HG03571 (cell line): ENCODE data around the gene TSPEAR.
"Not testable (repeated sequence)": the region's sequence is repeated elsewhere in the genome, so short reads cannot be mapped to it uniquely, and the experiment has no call there.

ENCODE experiments used
- ATAC-seq: cut with Tn5 transposase; IDR thresholded peaks from one replicate; pipeline ENCODE4 v1.9.1; 2021; ENCODE audit not compliant: unreplicated experiment

TSPEAR gene

DNA sequence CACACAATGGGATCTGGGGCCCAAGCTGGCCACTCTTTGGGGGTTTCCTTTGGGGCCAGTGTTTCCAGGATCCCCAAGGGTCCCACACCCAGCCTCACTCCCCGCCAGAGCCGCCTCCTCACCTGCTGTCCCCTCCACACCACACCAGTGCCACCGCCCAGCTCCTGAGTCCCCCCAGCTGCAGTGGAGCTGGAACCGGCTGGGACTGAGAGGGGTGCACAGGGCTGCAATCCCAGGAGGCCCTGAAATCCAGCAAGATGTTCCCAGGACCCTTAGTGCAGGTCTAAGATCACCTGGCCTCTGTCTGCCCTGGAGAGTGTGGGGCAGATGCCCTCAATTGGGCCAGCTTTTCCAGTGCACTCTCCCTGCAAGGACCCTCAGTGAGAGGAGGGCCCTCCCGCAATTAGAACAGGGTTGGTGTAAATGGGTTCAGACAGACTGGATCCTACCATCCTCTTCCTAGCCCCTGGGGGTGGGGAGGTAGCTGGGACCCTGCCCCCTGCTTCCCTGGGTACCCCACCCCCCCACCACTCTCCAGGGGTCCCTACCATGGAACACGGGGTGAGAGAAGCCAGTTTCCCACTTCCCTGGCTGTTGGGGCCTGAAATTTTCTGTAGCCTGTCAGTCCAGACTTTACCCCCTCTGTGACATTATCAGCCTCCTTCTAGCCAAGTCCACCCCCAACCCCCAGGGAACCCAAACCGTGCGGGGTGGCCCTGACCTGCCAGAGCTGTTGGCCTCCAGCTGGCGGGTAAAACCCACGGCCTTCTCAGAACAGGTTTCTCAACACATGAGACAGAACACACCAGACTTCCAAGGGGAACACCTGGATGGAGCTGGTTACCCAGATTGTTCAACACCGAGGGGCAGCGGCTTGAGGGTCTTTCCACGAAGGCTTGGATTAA lies 7.4 kb downstream of the TSPEAR start:
- ATAC-seq: no peak

DNA sequence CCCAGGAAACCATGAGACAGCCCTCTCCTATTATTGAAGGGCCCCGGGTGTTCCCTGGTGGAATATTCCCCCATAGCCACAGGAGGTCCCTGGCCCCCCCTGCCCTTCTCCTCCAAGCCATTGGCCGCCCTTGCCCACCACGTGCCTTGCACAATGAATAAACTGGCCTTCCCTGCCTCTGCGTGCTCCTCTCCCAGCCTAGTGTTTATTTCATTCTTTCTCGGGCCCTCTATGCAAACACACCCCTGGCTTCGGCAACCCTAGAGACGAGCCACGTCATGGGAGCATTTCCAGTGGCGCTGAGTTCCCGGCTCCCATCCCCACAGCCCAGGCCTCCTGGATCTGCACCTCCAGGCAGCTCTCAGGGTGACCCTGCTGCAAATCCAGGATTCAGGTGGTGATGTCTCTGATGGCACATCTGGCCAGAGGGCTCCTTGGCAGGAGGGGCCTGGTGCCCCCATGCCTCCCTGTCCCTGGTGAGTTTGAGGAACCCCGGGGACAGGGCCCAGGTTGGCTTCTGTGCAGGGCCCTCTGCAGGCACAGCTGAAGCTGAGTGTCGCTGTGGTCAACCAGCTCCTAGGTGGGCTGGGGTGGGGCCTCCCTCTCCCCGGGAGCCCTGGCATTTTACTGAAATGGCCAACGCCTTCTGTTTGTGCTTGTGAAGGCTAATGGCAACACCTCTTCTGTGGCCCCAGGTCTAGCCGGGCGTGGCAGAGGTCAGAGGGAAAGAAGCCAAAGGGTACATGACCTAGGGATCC lies 8.2 kb downstream of the TSPEAR start:
- no peak for ATAC-seq

DNA sequence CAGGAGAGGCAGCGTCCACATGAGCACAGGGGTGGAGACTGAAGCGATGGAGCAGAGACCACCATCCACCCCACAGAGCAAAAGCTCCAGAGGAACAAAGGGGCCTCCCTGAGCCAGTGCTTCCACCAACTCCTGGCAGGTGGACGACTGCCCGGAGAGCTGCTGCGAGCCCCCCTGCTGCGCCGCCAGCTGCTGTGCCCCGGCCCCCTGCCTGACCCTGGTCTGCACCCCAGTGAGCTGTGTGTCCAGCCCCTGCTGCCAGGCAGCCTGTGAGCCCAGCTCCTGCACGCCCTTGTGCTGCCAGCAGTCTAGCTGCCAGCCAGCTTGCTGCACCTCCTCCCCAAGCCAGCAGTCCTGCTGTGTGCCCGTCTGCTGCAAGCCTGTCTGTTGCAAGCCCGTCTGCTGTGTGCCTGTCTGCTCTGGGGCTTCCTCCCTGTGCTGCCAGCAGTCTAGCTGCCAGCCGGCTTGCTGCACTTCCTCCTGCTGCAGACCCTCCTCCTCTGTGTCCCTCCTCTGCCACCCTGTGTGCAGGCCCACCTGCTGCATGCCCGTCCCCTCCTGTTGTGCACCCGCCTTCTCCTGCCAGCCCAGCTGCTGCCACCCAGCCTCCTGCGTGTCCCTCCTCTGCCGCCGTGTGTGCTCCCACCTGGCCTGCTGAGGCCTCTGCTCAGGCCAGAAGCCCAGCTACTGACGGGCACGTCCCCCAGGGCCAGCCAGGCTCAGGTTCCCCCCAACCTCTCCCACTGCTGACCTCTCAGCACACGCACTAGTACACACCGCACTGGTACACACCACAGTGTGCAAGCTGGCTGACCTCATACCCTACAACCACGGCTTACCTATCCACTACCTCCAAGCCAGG lies 9.0 kb downstream of the TSPEAR start:
- ATAC-seq: no peak

- no peak for ATAC-seq
Measured at GRCh38 chr21:44701541-44701940, 9.8 kb downstream of the TSPEAR start.

DNA sequence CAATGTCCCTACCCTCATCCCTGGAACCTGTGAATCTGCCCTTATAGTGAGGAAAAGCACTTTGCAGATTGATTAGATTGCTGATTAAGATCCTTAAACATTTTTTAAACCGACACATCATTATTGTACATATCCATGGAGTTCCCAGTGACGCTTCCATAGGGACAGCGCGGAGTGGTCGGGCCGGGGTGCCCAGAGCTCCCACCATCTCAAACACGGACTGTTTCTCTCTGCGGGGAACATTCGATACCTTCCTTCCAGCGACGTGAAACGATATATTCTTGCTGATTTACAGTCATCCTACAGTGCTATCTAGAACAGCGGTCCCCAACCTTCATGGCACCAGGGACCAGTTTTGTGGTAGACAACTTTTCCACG lies 10.4 kb downstream of the TSPEAR start:
- no peak for ATAC-seq

DNA sequence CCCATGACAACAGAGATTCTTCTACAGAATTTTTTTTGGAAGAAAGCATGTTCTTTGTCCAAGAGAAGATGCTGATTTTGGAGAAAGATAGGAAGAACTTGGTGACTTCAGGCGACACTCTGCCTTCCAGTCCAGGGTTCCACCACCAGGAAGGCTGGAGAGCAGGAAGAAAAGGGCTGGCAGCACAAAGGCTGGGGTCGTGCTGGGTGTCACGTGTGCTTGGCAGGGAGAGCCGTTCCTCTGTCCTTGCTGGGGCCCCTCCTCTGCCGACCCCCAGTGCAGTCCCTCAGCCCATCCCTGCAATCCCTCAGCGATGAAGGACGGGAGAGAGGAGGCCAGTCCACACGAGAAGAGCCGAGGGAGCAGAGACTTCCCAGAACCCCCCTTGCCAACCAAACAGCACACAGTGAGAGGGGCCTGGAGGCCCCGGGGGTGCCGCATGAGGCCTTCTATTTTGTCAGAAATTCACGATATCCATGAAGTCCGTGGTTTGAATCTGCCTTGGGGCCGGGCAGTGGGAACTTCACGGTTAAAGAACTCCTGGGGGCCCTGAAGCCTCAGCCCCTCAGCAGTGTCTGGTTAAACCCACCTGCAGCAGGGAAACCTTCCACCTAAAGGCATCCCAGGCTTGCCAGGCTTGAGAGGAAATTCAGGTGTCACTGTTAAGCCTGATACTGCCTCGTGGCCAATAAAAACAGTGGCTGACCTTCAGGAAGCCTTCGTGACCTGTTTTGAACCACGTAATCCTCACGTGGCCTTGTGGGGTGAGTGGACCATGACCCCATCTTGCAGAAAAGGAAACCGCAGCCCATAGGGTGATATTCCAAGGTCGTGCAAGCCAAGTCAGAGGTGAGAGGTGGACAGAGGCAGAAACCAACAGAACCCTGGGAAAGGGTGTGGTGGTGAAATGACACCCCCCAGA lies 11.0 kb downstream of the TSPEAR start:
- ATAC-seq: no peak

DNA sequence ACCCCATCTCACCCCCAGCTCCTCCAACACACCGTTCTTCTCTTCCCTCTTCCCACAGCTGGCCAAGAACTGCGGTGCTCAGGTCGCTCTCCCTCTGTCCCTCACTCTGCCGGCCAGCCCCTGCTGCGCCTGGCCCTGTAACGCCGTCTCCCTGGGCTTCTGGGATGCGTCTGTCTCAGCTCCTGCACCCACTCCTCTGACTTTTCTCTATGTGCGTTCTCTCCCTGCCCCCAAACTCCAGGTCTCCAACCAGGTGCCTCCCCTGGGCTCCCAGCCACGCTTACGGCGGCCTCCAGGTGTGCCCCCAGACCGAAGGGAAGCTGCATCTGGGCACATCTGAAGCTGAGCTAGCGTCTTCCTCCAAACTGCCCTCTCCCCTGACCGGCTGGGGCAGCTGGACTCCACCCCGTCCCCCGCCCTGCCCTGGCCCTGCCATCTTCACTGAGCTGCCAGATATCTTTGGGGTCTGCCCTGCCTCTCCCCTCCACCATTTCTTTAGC lies 11.8 kb downstream of the TSPEAR start:
- no peak for ATAC-seq

DNA sequence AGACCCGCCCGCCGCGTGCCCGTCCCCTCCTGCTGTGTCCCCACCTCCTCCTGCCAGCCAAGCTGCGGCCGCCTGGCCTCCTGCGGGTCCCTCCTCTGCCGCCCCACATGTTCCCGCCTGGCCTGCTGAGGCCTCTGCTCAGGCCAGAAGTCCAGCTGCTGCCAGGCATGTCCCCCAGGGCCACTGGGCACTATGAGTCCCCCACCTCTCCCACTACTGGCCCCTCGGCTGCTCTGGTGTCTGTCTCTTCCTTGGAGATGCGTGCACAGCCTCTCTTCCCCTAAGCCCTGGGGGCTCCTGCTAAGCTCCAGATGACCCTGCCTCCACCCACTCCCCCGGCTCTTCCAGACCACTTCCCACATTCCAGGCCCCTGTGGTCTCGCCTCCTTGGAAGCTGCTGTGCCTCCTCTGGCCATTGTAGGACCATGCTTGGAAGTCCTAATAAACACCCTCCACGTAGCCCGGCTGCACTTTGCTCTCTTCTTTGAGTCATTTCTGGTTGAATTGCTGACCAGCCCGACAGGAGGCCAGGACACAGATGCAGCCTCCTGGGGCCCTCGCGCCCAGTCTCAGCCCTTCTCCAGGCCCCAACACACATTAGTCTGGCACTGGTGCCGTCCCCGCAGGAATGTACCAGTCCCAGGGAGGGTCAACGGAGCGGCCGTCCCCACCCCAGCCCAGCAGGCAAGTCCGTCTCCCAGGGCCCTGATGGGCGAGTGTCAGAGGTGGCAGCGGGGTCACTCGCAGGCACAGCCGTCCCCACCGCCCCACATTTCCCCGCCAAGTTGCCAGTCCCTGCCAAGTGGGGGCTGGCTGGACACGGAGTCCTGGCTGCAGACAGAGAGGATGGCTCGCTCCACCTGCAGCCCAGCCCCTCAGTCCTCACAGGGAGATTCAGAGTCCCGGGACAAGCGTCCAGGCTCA lies 13.3 kb downstream of the TSPEAR start:
- no peak for ATAC-seq

DNA sequence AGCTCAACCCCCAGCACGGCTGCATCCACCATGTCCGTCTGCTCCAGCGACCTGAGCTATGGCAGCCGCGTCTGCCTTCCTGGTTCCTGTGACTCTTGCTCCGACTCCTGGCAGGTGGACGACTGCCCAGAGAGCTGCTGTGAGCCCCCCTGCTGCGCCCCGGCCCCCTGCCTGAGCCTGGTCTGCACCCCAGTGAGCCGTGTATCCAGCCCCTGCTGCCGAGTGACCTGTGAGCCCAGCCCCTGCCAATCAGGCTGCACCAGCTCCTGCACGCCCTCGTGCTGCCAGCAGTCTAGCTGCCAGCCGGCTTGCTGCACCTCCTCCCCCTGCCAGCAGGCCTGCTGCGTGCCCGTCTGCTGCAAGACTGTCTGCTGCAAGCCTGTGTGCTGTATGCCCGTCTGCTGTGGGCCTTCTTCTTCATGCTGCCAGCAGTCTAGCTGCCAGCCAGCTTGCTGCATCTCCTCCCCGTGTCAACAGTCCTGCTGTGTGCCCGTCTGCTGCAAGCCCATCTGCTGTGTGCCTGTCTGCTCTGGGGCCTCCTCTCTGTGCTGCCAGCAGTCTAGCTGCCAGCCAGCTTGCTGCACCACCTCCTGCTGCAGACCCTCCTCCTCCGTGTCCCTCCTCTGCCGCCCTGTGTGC lies 14.1 kb downstream of the TSPEAR start, which contains the start of gene KRTAP10-12:
Gene KRTAP10-12, plus strand, starts transcription at position 1 of the 639 bp plus-strand sequence. Its CDS starts 30 bp downstream, at position 31.
- not testable (repeated sequence) for ATAC-seq

GRCh38 chr21:44696572-44696971 lies 14.8 kb downstream of the TSPEAR start:
- no peak for ATAC-seq

DNA sequence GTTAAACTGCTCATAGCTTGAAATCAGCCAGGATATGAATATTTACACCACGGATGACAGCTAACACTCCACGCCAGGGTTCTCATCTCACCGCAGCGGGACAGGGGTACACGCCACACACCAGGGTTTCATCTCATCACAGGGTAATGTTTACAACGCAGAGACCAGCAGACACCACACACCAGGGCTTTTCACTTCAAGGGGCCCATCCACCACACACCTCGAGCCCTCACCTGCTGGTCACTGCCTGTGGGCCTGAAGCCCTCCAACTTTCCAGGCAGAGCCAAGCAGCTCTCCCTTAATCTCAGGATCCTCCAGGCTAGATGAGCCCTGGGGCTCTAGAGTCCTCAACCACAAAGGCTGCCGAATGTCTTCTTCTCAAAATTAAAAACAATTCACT lies 15.7 kb downstream of the TSPEAR start:
- no peak for ATAC-seq

- ATAC-seq: no peak
Measured at GRCh38 chr21:44695184-44695583, 16.2 kb downstream of the TSPEAR start.

DNA sequence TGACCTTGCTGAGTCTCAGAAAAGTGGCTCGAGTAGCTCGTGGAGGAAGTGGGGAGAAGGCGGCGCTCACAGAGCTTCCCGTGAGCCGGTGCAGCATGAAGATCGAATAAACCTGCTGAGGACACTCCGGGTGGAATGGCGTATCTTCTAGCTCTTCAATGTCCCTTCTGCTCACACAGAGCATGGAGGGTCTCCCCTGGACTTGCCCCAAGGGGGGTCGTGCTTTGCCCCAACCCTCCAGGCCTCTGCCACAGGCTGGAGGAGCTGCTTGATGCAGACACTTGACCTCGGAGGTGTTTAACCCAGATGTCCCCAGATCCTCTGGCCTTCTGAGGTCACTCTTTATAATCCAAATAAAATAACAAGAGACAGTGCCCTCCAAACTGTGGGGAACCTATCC lies 16.6 kb downstream of the TSPEAR start:
- no peak for ATAC-seq

DNA sequence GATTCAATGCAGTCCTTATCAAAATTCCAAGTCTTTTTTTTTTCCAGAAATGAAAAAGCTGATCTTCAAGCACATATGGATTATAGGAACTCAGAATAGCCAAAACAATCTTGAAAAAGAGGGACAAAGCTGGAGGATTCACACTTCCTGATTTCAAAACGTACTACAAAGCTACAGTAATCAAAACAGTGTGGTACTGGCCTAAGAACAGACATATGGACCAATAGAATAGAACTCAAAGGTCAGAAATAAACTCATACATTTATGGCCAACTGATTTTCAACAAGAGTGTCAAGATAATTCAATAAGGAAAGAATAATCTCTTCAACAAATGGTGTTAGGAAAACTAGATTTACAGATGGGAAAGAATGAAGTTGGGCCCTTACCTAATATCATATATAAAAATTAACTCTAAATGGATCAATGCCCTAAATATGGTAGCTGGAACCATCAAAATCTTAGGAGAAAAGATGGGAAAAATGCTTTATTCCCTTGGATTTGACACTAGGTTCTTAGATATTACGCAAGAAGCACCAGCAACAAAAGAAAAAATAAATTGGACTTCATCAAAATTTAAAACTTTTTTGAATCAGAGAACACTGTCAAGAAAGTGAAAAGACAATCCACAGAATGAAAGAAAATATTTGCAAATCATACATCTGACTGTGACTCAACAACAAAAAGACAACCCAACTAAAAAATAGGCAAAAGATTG lies 18.4 kb downstream of the TSPEAR start:
- ATAC-seq: no peak

- ATAC-seq: no peak
Measured at GRCh38 chr21:44691686-44692085, 19.7 kb downstream of the TSPEAR start.

GRCh38 chr21:44689740-44690139 lies 21.6 kb downstream of the TSPEAR start:
- not testable (repeated sequence) for ATAC-seq

DNA sequence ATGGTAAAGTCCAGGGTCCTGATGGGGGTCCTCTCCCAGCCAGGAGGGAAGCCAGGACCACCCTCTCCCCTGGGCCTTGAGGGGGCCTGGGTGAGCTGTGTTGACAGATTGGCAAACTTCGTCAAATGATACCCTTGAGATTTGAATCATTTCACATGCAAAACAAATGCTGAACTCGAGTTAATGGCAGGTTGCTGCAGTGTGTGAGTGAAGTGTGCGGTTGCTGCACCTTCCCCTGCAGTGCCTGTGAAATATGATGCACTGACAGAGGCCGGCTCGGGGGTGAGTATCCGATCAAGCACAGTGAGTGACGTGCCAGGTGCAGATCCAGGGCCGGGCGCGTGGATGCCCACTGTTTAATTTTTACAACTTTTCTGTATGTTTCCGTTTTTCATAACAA lies 23.7 kb downstream of the TSPEAR start:
- no peak for ATAC-seq
